C4-2B (cell line): Measurements from ENCODE around the gene RASAL2.
"Not testable (repeated sequence)": the region's sequence is repeated elsewhere in the genome, so short reads cannot be mapped to it uniquely, and the experiment has no call there.

Experiments
- H3K27ac ChIP-seq: fragments of 450-650 bp; 2 replicates; pipeline ENCODE4 v1.5.1; 2017
- ZFX ChIP-seq: fragments of 450-650 bp; IDR thresholded peaks from 2 replicates; pipeline ENCODE4 v1.6.1; 2017
- TF ChIP-seq, protein P1 (sequence below): fragments of 450-650 bp; conservative IDR thresholded peaks from 2 replicates; pipeline ENCODE4 v1.5.1; 2017; ENCODE audit warnings: mild to moderate bottlenecking

Gene RASAL2

DNA sequence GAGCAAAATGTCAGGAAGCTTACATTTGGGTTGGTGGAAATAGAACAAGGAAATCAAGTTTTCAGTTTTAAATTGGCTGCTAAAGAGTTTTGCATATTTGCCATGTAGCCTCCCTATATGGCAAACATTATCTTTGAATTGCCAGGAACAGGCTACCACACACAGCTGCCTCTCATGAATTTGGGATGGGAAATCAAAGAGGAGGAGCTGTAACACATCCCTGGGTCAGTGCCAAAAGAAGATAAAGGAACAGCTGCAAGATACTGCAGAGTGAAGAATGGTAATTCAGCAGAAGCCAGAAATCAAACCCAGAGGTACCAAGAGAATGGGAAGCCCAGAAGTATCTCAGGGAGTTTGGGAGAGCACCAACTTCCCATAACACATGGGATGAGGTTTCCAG is 18.6 kb upstream of the RASAL2 start:
- TF ChIP-seq ZFX = no peak
- TF ChIP-seq, protein P1, sequence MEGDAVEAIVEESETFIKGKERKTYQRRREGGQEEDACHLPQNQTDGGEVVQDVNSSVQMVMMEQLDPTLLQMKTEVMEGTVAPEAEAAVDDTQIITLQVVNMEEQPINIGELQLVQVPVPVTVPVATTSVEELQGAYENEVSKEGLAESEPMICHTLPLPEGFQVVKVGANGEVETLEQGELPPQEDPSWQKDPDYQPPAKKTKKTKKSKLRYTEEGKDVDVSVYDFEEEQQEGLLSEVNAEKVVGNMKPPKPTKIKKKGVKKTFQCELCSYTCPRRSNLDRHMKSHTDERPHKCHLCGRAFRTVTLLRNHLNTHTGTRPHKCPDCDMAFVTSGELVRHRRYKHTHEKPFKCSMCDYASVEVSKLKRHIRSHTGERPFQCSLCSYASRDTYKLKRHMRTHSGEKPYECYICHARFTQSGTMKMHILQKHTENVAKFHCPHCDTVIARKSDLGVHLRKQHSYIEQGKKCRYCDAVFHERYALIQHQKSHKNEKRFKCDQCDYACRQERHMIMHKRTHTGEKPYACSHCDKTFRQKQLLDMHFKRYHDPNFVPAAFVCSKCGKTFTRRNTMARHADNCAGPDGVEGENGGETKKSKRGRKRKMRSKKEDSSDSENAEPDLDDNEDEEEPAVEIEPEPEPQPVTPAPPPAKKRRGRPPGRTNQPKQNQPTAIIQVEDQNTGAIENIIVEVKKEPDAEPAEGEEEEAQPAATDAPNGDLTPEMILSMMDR = no peak

GRCh38 chr1:178076607-178077006 is 17.3 kb upstream of the RASAL2 start:
- no peak overlapping the region for H3K27ac ChIP-seq
- TF ChIP-seq ZFX = no peak

More for the DNA sequence above, 18.6 kb upstream of the RASAL2 start:
- H3K27ac ChIP-seq = no peak overlapping the region

DNA sequence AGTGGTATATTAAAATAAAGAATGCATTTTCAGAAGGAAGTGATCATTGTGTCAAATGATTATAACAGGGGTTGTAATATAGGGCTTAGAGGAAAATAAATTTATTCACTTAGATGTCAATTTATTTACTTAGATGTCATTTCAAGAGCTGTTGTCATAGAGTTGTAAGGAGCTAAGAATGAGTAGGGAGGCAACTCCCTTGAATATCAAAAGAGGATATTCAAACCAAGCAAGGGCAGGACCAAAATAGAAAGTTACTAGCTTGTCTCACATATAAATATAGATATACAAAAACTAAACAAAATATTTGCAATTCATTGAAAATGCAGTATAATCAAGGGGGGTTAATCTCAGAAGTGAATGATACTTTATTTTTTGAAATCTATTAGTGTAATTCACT is 16.0 kb upstream of the RASAL2 start:
- H3K27ac ChIP-seq = no peak overlapping the region
- TF ChIP-seq ZFX = no peak
- TF ChIP-seq, protein P1 = no peak

- H3K27ac ChIP-seq = no peak overlapping the region
- TF ChIP-seq, protein P1 = no peak
- no peak for TF ChIP-seq ZFX
Observed at GRCh38 chr1:178086294-178086693, 7.6 kb upstream of the RASAL2 start.

GRCh38 chr1:178086766-178087165 is 7.1 kb upstream of the RASAL2 start:
- TF ChIP-seq, protein P1 = no peak
- TF ChIP-seq ZFX = no peak
- H3K27ac ChIP-seq = no peak overlapping the region

DNA sequence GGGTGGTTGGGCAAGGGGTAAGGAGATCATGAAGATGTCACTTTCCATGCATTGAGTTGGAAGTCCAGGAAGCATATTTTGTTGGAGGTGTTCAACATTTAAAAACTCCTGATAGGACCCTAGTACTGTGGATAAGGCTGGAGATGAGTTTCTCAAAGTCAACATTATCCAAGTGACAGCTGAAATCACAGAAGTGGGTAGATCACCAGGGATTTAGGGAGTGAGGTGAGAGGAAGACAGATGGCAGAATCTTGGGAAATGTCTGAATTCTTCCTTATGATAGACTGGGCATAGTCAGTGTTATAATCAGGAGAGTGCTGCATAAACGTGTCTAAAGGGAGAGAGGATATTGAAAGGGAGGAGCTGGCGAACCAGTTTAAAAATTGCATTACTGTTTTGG is 5.3 kb upstream of the RASAL2 start:
- H3K27ac ChIP-seq = no peak overlapping the region
- no peak for TF ChIP-seq ZFX
- TF ChIP-seq, protein P1 = no peak

DNA sequence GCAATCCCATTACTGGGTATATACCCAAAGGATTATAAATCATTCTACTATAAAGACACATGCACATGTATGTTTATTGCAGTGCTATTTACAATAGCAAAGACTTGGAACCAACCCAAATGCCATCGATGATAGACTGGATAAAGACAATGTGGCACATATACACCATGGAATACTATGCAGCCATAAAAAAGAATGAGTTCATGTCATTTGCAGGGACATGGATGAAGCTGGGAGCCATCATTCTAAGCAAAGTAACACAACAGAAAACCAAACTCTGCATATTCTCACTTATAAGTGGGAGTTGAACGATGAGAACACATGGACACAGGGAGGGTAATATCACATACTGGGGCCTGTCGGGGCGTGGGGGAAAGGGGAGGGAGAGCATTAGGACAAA is 2.5 kb upstream of the RASAL2 start:
- H3K27ac ChIP-seq = not testable (repeated sequence)

GRCh38 chr1:178091986-178092745 is 1.7 kb upstream of the RASAL2 start:
- no peak for TF ChIP-seq ZFX
- TF ChIP-seq, protein P1 = no peak
- no peak overlapping the region for H3K27ac ChIP-seq
